ENCODE data around the gene SMYD1. TPM values are rescaled to one million over a fixed set of nuclear protein-coding genes. Genes with fewer than 3 reads are reported as not detected.
"Not testable (repeated sequence)": the region's sequence is repeated elsewhere in the genome, so short reads cannot be mapped to it uniquely, and the experiment has no call there.

Gene SMYD1
- polyA plus RNA-seq, 4 donors = 0.34 to 1.6 (median 0.84) TPM; not detected in 1

GRCh38 chr2:88032070-88032702, 35.4 kb upstream of the SMYD1 start:
- Histone ChIP-seq H3K36me3 (ENCODE audit: control insufficient read depth in 3 of 3, insufficient read depth in 2 of 3, low read depth in 1 of 3, low read length in 3 of 3) (peaks cover 4 to 11% (median 9%) of the 10 kb centered on the region in 3 donors), H3K4me3 (ENCODE audit: low read depth in 1 of 3, low read length in 3 of 3) (no peak overlapping the region), H3K4me1 (ENCODE audit: control insufficient read depth in 3 of 3, insufficient read depth in 2 of 3, low read depth in 1 of 3, low read length in 2 of 3) (no peaks in the 10 kb centered on the region), H3K27ac (ENCODE audit: low read depth in 1 of 3, low read length in 2 of 3) (no peak overlapping the region), H3K9me3 (ENCODE audit: control insufficient read depth in 2 of 2, insufficient read depth in 1 of 2, low read depth in 1 of 2, low read length in 1 of 2) (no peaks in the 10 kb centered on the region), H3K27me3 (ENCODE audit: control insufficient read depth in 3 of 3, insufficient read depth in 3 of 3, low read length in 3 of 3) (no peaks in the 10 kb centered on the region)
- WGBS, 3 donors = 95 to 96% (median 96%) methylated on average over 7 of the region's 7 CpGs
- FAIRE-seq (no peak), DNase-seq (no peak)

DNA sequence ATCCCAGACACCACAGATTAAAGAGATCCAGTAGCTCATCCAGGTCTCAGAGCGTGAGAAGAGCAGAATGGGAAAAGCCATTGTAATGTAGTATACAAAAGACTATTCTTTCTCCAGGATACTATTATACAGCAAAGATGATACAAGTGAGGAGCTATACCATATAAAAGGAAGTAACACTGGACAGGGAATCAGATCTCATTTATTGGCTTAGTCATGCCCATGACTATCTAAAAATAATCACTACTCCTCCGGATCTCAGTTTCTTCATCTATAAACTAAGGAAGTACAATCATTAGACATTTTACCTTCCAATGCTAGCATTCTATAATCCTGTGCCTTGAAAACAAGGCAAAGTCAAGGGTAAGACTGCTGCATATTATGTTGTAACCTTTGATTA, 31.4 kb upstream of the SMYD1 start:
- no peak overlapping the region for H3K4me3 ChIP-seq (ENCODE audit: low read depth in 1 of 3, low read length in 3 of 3)
- H3K36me3 ChIP-seq (ENCODE audit: control insufficient read depth in 3 of 3, insufficient read depth in 2 of 3, low read depth in 1 of 3, low read length in 3 of 3) = peaks cover 0 to 6% (median 2%) of the 10 kb centered on the region in 3 donors
- H3K4me1 ChIP-seq (ENCODE audit: control insufficient read depth in 3 of 3, insufficient read depth in 2 of 3, low read depth in 1 of 3, low read length in 2 of 3) = no peaks in the 10 kb centered on the region
- no peaks in the 10 kb centered on the region for H3K27me3 ChIP-seq (ENCODE audit: control insufficient read depth in 3 of 3, insufficient read depth in 3 of 3, low read length in 3 of 3)
- WGBS, 3 donors = 77 to 83% (median 78%) methylated on average over 2 of the region's 2 CpGs
- H3K27ac ChIP-seq (ENCODE audit: low read depth in 1 of 3, low read length in 2 of 3) = no peak overlapping the region
- no peaks in the 10 kb centered on the region for H3K9me3 ChIP-seq (ENCODE audit: control insufficient read depth in 2 of 2, insufficient read depth in 1 of 2, low read depth in 1 of 2, low read length in 1 of 2)
- DNase-seq = no peak
- no peak for FAIRE-seq

DNA sequence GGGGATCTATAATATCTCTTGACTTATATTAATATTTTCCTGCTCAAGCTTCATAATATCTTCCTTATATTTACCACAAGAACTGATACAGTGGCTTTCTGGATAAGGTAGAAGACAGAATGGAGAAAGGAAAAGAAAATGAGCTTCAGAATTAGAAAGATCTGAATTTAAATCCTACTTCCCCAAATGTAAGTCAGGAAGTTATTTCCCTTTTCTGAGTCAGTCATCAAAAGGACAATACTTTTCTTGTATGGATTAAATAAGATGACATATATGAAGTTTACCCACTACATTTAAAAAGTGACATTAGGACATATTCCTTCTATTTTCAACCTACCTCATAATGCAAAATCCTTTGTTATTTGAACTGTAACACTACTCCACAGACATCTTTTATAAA, 31.0 kb upstream of the SMYD1 start:
- H3K4me1 ChIP-seq (ENCODE audit: control insufficient read depth in 3 of 3, insufficient read depth in 2 of 3, low read depth in 1 of 3, low read length in 2 of 3) = no peaks in the 10 kb centered on the region
- FAIRE-seq = no peak
- H3K36me3 ChIP-seq (ENCODE audit: control insufficient read depth in 3 of 3, insufficient read depth in 2 of 3, low read depth in 1 of 3, low read length in 3 of 3) = peaks cover 0 to 6% (median 2%) of the 10 kb centered on the region in 3 donors
- no peak for DNase-seq
- no peaks in the 10 kb centered on the region for H3K9me3 ChIP-seq (ENCODE audit: control insufficient read depth in 2 of 2, insufficient read depth in 1 of 2, low read depth in 1 of 2, low read length in 1 of 2)
- H3K27ac ChIP-seq (ENCODE audit: low read depth in 1 of 3, low read length in 2 of 3) = no peak overlapping the region
- H3K4me3 ChIP-seq (ENCODE audit: low read depth in 1 of 3, low read length in 3 of 3) = no peak overlapping the region
- H3K27me3 ChIP-seq (ENCODE audit: control insufficient read depth in 3 of 3, insufficient read depth in 3 of 3, low read length in 3 of 3) = no peaks in the 10 kb centered on the region

GRCh38 chr2:88038263-88039105, 29.1 kb upstream of the SMYD1 start:
- no peaks in the 10 kb centered on the region for H3K9me3 ChIP-seq (ENCODE audit: control insufficient read depth in 2 of 2, insufficient read depth in 1 of 2, low read depth in 1 of 2, low read length in 1 of 2)
- DNase-seq (no peak), FAIRE-seq (no peak)
- 94 to 98% (median 96%) methylated on average over 4 of the region's 4 CpGs for WGBS, 3 donors
- no peaks in the 10 kb centered on the region for H3K27me3 ChIP-seq (ENCODE audit: control insufficient read depth in 3 of 3, insufficient read depth in 3 of 3, low read length in 3 of 3)
- H3K4me1 ChIP-seq (ENCODE audit: control insufficient read depth in 3 of 3, insufficient read depth in 2 of 3, low read depth in 1 of 3, low read length in 2 of 3) = no peaks in the 10 kb centered on the region
- peaks cover 0 to 3% (median 0%) of the 10 kb centered on the region in 3 donors for H3K36me3 ChIP-seq (ENCODE audit: control insufficient read depth in 3 of 3, insufficient read depth in 2 of 3, low read depth in 1 of 3, low read length in 3 of 3)
- H3K4me3 ChIP-seq (ENCODE audit: low read depth in 1 of 3, low read length in 3 of 3) = no peak overlapping the region
- no peak overlapping the region for H3K27ac ChIP-seq (ENCODE audit: low read depth in 1 of 3, low read length in 2 of 3)

DNA sequence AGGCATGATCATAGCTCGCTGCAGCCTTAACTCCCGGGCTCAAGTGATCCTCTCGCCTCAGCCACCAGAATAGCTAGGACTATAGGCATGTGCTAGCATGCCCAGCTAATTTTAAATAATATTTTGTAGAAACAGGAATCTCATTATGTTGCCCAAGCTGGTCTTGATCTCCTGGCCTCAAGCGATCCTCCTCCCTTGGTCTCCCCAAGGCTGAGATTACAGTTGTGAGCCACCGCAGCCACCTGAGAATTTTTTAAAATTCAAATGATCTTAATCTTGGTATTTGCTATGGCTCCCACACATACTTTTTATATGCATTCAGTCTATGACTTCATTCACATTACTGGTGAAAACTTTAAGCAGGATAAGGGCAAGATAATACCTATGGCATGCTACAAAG, 25.1 kb upstream of the SMYD1 start:
- H3K9me3 ChIP-seq (ENCODE audit: control insufficient read depth in 2 of 2, insufficient read depth in 1 of 2, low read depth in 1 of 2, low read length in 1 of 2) = no peaks in the 10 kb centered on the region
- H3K4me3 ChIP-seq (ENCODE audit: low read depth in 1 of 3, low read length in 3 of 3) = no peak overlapping the region
- no peak overlapping the region for H3K27ac ChIP-seq (ENCODE audit: low read depth in 1 of 3, low read length in 2 of 3)
- DNase-seq = no peak
- H3K36me3 ChIP-seq (ENCODE audit: control insufficient read depth in 3 of 3, insufficient read depth in 2 of 3, low read depth in 1 of 3, low read length in 3 of 3) = peaks cover 0 to 6% (median 0%) of the 10 kb centered on the region in 3 donors
- WGBS, 3 donors = 97 to 100% (median 98%) methylated on average over 5 of the region's 5 CpGs
- no peaks in the 10 kb centered on the region for H3K4me1 ChIP-seq (ENCODE audit: control insufficient read depth in 3 of 3, insufficient read depth in 2 of 3, low read depth in 1 of 3, low read length in 2 of 3)
- no peak for FAIRE-seq
- H3K27me3 ChIP-seq (ENCODE audit: control insufficient read depth in 3 of 3, insufficient read depth in 3 of 3, low read length in 3 of 3) = no peaks in the 10 kb centered on the region

DNA sequence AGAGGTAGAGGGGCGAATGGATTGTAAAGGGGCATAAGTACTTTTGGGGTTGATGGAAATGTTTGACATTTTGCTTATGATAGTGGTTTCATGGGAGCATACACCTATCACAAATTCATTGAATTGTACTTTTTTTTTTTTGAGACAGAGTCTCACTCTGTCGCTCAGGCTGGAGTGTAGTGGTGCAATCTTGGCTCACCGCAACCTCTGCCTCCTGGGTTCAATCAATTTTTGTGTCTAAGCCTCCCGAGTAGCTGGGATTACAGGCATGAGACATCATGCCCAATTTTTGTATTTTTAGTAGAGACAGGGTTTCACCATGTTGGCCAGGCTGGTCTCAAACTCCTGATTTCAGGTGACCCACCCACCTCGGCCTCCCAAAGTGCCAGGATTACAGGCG, 22.1 kb upstream of the SMYD1 start:
- DNase-seq; H3K4me3 ChIP-seq (ENCODE audit: low read depth in 1 of 3, low read length in 3 of 3); H3K36me3 ChIP-seq (ENCODE audit: control insufficient read depth in 3 of 3, insufficient read depth in 2 of 3, low read depth in 1 of 3, low read length in 3 of 3); H3K27me3 ChIP-seq (ENCODE audit: control insufficient read depth in 3 of 3, insufficient read depth in 3 of 3, low read length in 3 of 3); FAIRE-seq; H3K4me1 ChIP-seq (ENCODE audit: control insufficient read depth in 3 of 3, insufficient read depth in 2 of 3, low read depth in 1 of 3, low read length in 2 of 3); H3K9me3 ChIP-seq (ENCODE audit: control insufficient read depth in 2 of 2, insufficient read depth in 1 of 2, low read depth in 1 of 2, low read length in 1 of 2); H3K27ac ChIP-seq (ENCODE audit: low read depth in 1 of 3, low read length in 2 of 3): not testable (repeated sequence)
- 94 to 96% (median 95%) methylated on average over 6 of the region's 6 CpGs for WGBS, 3 donors

DNA sequence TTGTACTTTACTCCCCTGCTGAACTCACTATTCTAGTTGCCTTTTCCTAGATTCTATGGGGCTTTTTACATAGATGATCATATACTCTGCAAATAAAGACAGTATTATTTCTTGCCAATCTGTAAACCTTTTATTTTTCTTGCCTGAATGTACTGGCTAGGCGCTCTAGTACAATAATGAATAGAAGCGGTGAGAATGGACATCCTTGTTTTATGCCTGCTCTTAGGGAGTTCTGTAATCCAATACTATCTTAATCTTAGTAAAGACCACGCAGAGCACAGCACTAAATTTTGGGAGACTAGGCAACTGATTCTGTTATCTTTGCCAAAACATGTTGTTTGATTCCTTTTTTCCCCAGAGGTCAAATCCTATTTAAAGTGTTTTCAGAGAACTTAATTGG, 19.1 kb upstream of the SMYD1 start:
- H3K27me3 ChIP-seq (ENCODE audit: control insufficient read depth in 3 of 3, insufficient read depth in 3 of 3, low read length in 3 of 3) = no peaks in the 10 kb centered on the region
- 93 to 98% (median 98%) methylated on average over 3 of the region's 3 CpGs for WGBS, 3 donors
- no peaks in the 10 kb centered on the region for H3K9me3 ChIP-seq (ENCODE audit: control insufficient read depth in 2 of 2, insufficient read depth in 1 of 2, low read depth in 1 of 2, low read length in 1 of 2)
- no peak overlapping the region for H3K27ac ChIP-seq (ENCODE audit: low read depth in 1 of 3, low read length in 2 of 3)
- FAIRE-seq (no peak), DNase-seq (no peak)
- peaks cover 0 to 5% (median 0%) of the 10 kb centered on the region in 3 donors for H3K36me3 ChIP-seq (ENCODE audit: control insufficient read depth in 3 of 3, insufficient read depth in 2 of 3, low read depth in 1 of 3, low read length in 3 of 3)
- H3K4me3 ChIP-seq (ENCODE audit: low read depth in 1 of 3, low read length in 3 of 3) = no peak overlapping the region
- H3K4me1 ChIP-seq (ENCODE audit: control insufficient read depth in 3 of 3, insufficient read depth in 2 of 3, low read depth in 1 of 3, low read length in 2 of 3) = peaks cover 2 to 11% (median 3%) of the 10 kb centered on the region in 3 donors

DNA sequence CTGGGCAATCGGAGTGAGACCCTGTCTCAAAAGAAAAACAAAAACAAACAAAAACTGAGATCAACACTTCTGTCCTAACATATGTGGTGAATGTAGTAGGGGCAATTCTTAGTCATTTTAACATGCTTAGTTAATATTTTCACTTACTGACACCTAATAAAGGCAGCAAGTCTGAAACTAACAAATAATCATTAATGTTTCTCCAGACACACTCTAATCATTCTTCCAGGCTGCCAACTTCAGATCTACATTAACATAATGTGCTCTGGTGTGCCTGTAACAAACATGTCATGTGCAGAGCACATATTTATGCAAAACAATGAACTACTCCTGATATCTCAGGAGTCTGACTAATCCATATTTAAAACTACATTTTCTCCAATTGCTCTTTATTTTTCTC, 18.0 kb upstream of the SMYD1 start:
- 83 to 90% (median 84%) methylated on average over 1 of the region's 1 CpG for WGBS, 3 donors
- FAIRE-seq (no peak), DNase-seq (no peak)
- Histone ChIP-seq H3K27ac (ENCODE audit: low read depth in 1 of 3, low read length in 2 of 3) (no peak overlapping the region), H3K9me3 (ENCODE audit: control insufficient read depth in 2 of 2, insufficient read depth in 1 of 2, low read depth in 1 of 2, low read length in 1 of 2) (no peaks in the 10 kb centered on the region), H3K27me3 (ENCODE audit: control insufficient read depth in 3 of 3, insufficient read depth in 3 of 3, low read length in 3 of 3) (no peaks in the 10 kb centered on the region), H3K4me1 (ENCODE audit: control insufficient read depth in 3 of 3, insufficient read depth in 2 of 3, low read depth in 1 of 3, low read length in 2 of 3) (peaks cover 7 to 15% (median 10%) of the 10 kb centered on the region in 3 donors), H3K36me3 (ENCODE audit: control insufficient read depth in 3 of 3, insufficient read depth in 2 of 3, low read depth in 1 of 3, low read length in 3 of 3) (peaks cover 0 to 2% (median 0%) of the 10 kb centered on the region in 3 donors), H3K4me3 (ENCODE audit: low read depth in 1 of 3, low read length in 3 of 3) (no peak overlapping the region)

Measured in small intestine (tissue), 7 donors.